ENCODE measurements around the gene GARNL3. TPM values are rescaled to one million over a fixed set of nuclear protein-coding genes. Genes with fewer than 3 reads are reported as not detected.

The GARNL3 gene
- total RNA-seq, 1 experiment from 2014 or later, result 11.5 TPM

DNA sequence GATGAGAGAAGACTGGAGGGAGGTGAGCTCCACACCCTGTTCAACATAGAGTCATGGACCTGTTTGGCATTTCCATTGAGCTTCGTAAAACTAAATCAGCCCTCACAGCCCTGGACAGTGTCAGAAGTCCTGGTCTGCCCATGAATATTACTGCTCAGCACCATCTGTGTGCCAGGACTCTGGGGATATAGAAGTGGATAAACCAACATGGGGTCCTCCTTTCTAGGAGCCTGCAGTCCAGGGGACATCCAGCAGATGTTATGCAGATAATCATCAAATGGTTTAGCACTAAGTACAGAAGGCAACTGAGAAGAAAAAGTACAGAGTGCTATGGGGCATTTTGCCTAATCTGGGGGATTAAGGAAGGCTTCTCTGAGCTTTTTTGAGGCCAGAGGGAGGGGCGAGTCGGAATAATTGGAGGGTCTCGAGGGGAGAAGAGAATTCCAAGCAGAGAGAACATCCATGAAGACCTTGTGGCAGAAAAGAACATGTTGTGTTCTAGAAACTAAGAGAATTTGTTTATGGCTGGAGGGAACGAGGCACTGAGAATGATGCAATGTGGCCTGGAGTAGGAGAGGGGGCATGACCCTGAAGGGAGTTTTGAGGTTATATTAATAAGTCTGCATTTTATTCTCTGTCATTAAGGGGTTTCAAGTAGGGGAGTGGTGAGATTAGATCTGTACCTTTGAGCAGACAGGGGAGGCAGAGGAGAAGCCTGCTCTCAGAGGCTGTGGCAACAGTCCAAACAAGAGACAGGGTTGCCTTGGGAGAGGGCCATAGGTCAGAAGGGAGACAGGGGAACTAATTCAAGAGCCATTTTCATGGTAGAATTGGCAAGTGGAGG lies 68.9 kb downstream of the GARNL3 start:
- no peaks in the 10 kb centered on the region for H3K36me3 ChIP-seq (ENCODE audit: control insufficient read depth, insufficient read depth, low read length)
- TF ChIP-seq SIN3A (IDR thresholded peaks at IDR 0.05; ENCODE audit: borderline replicate concordance, insufficient read depth, low read depth, low read length) (no peak), TCF7L2 (IDR thresholded peaks at IDR 0.05; ENCODE audit: low read depth, low read length) (no peak), POLR2AphosphoS5 (IDR thresholded peaks at IDR 0.05; ENCODE audit: low read depth, low read length) (no peak)
- TF ChIP-seq, protein P1, sequence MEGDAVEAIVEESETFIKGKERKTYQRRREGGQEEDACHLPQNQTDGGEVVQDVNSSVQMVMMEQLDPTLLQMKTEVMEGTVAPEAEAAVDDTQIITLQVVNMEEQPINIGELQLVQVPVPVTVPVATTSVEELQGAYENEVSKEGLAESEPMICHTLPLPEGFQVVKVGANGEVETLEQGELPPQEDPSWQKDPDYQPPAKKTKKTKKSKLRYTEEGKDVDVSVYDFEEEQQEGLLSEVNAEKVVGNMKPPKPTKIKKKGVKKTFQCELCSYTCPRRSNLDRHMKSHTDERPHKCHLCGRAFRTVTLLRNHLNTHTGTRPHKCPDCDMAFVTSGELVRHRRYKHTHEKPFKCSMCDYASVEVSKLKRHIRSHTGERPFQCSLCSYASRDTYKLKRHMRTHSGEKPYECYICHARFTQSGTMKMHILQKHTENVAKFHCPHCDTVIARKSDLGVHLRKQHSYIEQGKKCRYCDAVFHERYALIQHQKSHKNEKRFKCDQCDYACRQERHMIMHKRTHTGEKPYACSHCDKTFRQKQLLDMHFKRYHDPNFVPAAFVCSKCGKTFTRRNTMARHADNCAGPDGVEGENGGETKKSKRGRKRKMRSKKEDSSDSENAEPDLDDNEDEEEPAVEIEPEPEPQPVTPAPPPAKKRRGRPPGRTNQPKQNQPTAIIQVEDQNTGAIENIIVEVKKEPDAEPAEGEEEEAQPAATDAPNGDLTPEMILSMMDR (IDR thresholded peaks at IDR 0.05), result no peak
- TF ChIP-seq, protein P2, sequence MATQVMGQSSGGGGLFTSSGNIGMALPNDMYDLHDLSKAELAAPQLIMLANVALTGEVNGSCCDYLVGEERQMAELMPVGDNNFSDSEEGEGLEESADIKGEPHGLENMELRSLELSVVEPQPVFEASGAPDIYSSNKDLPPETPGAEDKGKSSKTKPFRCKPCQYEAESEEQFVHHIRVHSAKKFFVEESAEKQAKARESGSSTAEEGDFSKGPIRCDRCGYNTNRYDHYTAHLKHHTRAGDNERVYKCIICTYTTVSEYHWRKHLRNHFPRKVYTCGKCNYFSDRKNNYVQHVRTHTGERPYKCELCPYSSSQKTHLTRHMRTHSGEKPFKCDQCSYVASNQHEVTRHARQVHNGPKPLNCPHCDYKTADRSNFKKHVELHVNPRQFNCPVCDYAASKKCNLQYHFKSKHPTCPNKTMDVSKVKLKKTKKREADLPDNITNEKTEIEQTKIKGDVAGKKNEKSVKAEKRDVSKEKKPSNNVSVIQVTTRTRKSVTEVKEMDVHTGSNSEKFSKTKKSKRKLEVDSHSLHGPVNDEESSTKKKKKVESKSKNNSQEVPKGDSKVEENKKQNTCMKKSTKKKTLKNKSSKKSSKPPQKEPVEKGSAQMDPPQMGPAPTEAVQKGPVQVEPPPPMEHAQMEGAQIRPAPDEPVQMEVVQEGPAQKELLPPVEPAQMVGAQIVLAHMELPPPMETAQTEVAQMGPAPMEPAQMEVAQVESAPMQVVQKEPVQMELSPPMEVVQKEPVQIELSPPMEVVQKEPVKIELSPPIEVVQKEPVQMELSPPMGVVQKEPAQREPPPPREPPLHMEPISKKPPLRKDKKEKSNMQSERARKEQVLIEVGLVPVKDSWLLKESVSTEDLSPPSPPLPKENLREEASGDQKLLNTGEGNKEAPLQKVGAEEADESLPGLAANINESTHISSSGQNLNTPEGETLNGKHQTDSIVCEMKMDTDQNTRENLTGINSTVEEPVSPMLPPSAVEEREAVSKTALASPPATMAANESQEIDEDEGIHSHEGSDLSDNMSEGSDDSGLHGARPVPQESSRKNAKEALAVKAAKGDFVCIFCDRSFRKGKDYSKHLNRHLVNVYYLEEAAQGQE (IDR thresholded peaks at IDR 0.05; ENCODE audit: insufficient read depth in 1 of 2, low read depth in 2 of 2, low read length in 1 of 2), result no peak
- ChIA-PET POLR2A (no interaction called here), CTCF (no interaction called here)
- H3K9me3 ChIP-seq (ENCODE audit: control insufficient read depth, insufficient read depth, low read depth, low read length), result no peaks in the 10 kb centered on the region
- H3K4me1 ChIP-seq (ENCODE audit: control insufficient read depth, insufficient read depth, low read length), result peaks cover 16% of the 10 kb centered on the region
- no peak overlapping the region for H3K27ac ChIP-seq (ENCODE audit: low read length)
- no peak overlapping the region for H3K4me3 ChIP-seq (ENCODE audit: low read depth in 2 of 2, low read length in 2 of 2)
- in situ Hi-C loops (cut with HindIII; ENCODE audit: low pct_unique_long_range_greater_than_20kb, low sequenced_read_pairs) (no loop called here), intact Hi-C loops (cut with micrococcal nuclease; ENCODE audit: unreplicated experiment) (no loop called here)
- BruUV-seq (replicated peaks), result no TSS peak
- no peak for ATAC-seq
- no peaks in the 10 kb centered on the region for H3K27me3 ChIP-seq (ENCODE audit: control insufficient read depth, insufficient read depth, low read length)
- no peak for DNase-seq (ENCODE audit: low read depth, low spot score)

- ATAC-seq (no peak), DNase-seq (ENCODE audit: low read depth, low spot score) (no peak)
- H3K27me3 ChIP-seq (ENCODE audit: control insufficient read depth, insufficient read depth, low read length), result no peaks in the 10 kb centered on the region
- intact Hi-C loops (cut with micrococcal nuclease; ENCODE audit: unreplicated experiment), result no loop called here
- CTCF ChIA-PET, result no interaction called here
- BruUV-seq (replicated peaks), result no TSS peak
- in situ Hi-C loops (cut with HindIII; ENCODE audit: low pct_unique_long_range_greater_than_20kb, low sequenced_read_pairs), result no loop called here
- H3K4me1 ChIP-seq (ENCODE audit: control insufficient read depth, insufficient read depth, low read length), result peaks cover 16% of the 10 kb centered on the region
- no peak overlapping the region for H3K27ac ChIP-seq (ENCODE audit: low read length)
- no peaks in the 10 kb centered on the region for H3K36me3 ChIP-seq (ENCODE audit: control insufficient read depth, insufficient read depth, low read length)
- TF ChIP-seq SIN3A (IDR thresholded peaks at IDR 0.05; ENCODE audit: borderline replicate concordance, insufficient read depth, low read depth, low read length) (no peak), POLR2AphosphoS5 (IDR thresholded peaks at IDR 0.05; ENCODE audit: low read depth, low read length) (no peak), TCF7L2 (IDR thresholded peaks at IDR 0.05; ENCODE audit: low read depth, low read length) (no peak)
- TF ChIP-seq, protein P1 (IDR thresholded peaks at IDR 0.05), result no peak
- TF ChIP-seq, protein P2 (IDR thresholded peaks at IDR 0.05; ENCODE audit: insufficient read depth in 1 of 2, low read depth in 2 of 2, low read length in 1 of 2), result no peak
- POLR2A ChIA-PET, result no interaction called here
- no peaks in the 10 kb centered on the region for H3K9me3 ChIP-seq (ENCODE audit: control insufficient read depth, insufficient read depth, low read depth, low read length)
- H3K4me3 ChIP-seq (ENCODE audit: low read depth in 2 of 2, low read length in 2 of 2), result no peak overlapping the region
Observed at GRCh38 chr9:127334725-127335124, 70.2 kb downstream of the GARNL3 start.
